Measurements from ENCODE around the gene NPR1.

DNA sequence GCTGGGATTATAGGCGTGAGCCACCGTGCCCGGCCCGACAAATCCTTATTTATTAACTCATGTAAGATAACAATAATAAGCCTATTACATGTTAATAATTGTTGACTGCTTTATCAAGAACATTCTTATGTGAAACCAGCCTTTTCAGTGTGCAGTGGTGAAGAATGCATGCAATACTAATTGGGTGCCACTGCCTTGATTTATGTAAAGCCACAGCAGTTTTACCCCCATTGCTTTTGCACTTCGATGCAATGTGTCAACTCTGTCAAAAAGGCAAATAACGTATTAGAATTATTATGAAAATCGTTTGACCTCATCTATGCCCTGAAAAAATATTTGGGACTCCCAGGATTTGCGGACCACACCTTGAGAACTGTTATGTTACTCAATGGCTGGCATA lies 18.3 kb downstream of the NPR1 start:
- TF ChIP-seq, protein P1, sequence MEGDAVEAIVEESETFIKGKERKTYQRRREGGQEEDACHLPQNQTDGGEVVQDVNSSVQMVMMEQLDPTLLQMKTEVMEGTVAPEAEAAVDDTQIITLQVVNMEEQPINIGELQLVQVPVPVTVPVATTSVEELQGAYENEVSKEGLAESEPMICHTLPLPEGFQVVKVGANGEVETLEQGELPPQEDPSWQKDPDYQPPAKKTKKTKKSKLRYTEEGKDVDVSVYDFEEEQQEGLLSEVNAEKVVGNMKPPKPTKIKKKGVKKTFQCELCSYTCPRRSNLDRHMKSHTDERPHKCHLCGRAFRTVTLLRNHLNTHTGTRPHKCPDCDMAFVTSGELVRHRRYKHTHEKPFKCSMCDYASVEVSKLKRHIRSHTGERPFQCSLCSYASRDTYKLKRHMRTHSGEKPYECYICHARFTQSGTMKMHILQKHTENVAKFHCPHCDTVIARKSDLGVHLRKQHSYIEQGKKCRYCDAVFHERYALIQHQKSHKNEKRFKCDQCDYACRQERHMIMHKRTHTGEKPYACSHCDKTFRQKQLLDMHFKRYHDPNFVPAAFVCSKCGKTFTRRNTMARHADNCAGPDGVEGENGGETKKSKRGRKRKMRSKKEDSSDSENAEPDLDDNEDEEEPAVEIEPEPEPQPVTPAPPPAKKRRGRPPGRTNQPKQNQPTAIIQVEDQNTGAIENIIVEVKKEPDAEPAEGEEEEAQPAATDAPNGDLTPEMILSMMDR (IDR thresholded peaks at IDR 0.05 in 4 of 5, conservative IDR thresholded peaks at IDR 0.05 in 1 of 5) = no peak
- TF ChIP-seq POLR2A (IDR thresholded peaks at IDR 0.05) = no peak

All from gastrocnemius medialis (tissue), 4 donors.